Vagina (tissue), 2 donors: Measurements from ENCODE around the gene TRIM24. TPM values are rescaled to one million over a fixed set of nuclear protein-coding genes. Genes with fewer than 3 reads are reported as not detected.

Experiments used
- DNase-seq, 2 donors: peaks; one replicate each; pipeline ENCODE4 v3.0.0-alpha.2; 2017; ENCODE audit errors: extremely low spot score in 2 of 2
- H3K27ac ChIP-seq: fragments of 200-600 bp; sonication (generic); one replicate; pipeline ENCODE4 v1.5.1; 2019
- H3K27me3 ChIP-seq: fragments of 200-600 bp; sonication (generic); one replicate; pipeline ENCODE4 v1.5.1; 2019
- H3K36me3 ChIP-seq, 2 donors: fragments of 200-600 bp; sonication (generic); one replicate each; pipeline ENCODE4 v1.5.1; 2017 to 2019
- H3K4me1 ChIP-seq: fragments of 200-600 bp; sonication (generic); one replicate; pipeline ENCODE4 v1.5.1; 2019
- H3K4me3 ChIP-seq, 2 donors: fragments of 200-600 bp; sonication (generic); 1 replicate in 1 of 2; 2 replicates in 1 of 2; pipeline ENCODE4 v1.5.1; 2016 to 2019
- H3K9me3 ChIP-seq: fragments of 200-600 bp; sonication (generic); one replicate; pipeline ENCODE4 v1.5.1; 2019
- POLR2A ChIP-seq, 2 donors: fragments of 450-650 bp; IDR thresholded peaks; one replicate each; pipeline ENCODE4 v1.6.1; 2017; ENCODE audit warnings: antibody characterized with exemption in 2 of 2, mild to moderate bottlenecking in 2 of 2, moderate library complexity in 2 of 2
- POLR2AphosphoS5 ChIP-seq, 2 donors: sonication (generic); formaldehyde crosslinking; IDR thresholded peaks; one replicate each; pipeline ENCODE4 v1.9.0; 2017; ENCODE audit warnings: antibody characterized with exemption in 2 of 2, mild to moderate bottlenecking in 2 of 2, low read depth in 1 of 2; ENCODE audit not compliant: insufficient read depth in 1 of 2
- intact Hi-C: fragments of 100-400 bp; cut with DNase I; formaldehyde crosslinking; loops from one replicate; pipeline ENCODE4 v1.15.1; 2023
- total RNA-seq: library from RNA; depleted of rRNA; stranded (reverse); fragments of >200 nt; gene quantifications from one replicate; pipeline ENCODE4 v1.2.3, GENCODE V29; 2016
- TF ChIP-seq, protein P1 (sequence below), 3 experiments: fragments of 450-650 bp in 2 of 3; fragments of 200-600 bp in 1 of 3; sonication (generic) in 1 of 3; IDR thresholded peaks; one replicate each; pipeline ENCODE4 v1.5.1; 2017 to 2019; ENCODE audit warnings: antibody characterized with exemption in 3 of 3, mild to moderate bottlenecking in 2 of 3, moderate library complexity in 2 of 3

Gene TRIM24
- total RNA-seq, 1 donor from 2014 or later, result 12.5 TPM

DNA sequence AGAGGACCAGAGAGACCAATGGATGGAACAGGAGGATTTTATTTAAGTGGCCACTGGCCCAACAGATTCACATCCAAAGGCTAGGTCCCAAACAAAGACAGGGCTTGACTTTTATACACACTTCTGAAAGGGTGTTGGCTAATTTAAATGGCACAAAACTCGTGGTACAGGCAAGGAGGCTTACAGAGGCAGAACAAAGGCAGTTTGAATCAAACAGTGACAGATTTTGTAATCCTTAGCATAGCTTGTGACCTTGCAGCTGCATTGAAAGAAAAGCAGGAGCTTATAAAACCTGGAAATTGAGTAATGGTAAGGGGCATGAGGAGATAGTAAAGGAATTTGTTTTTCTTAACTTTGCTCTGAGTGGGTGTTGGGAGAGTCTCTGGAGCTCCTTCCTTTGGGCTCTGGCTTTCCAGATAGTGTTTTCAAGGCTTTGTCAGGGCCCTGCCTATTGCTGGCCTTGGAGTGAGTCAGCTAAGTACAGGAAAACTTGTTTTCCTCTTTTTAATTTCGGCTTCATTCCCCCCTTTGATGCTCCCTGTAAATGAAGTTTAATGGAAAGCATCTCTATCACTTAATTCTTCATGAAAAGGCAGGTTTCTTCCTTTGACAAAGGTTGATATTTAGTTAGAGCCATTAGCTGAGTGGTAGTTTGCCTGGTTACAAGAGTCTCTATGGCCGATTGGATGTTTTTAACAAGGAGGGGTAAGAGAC, 96.9 kb downstream of the TRIM24 start:
- Histone ChIP-seq H3K4me3 (no peak overlapping the region), H3K9me3 (peaks cover 24% of the 10 kb centered on the region), H3K4me1 (no peaks in the 10 kb centered on the region), H3K36me3 (peaks cover 0 to 98% of the 10 kb centered on the region in 2 donors), H3K27ac (no peak overlapping the region), H3K27me3 (no peaks in the 10 kb centered on the region)
- no peak for TF ChIP-seq POLR2A (IDR thresholded peaks at IDR 0.05)
- intact Hi-C loops, result no loop called here
- no peak for DNase-seq

DNA sequence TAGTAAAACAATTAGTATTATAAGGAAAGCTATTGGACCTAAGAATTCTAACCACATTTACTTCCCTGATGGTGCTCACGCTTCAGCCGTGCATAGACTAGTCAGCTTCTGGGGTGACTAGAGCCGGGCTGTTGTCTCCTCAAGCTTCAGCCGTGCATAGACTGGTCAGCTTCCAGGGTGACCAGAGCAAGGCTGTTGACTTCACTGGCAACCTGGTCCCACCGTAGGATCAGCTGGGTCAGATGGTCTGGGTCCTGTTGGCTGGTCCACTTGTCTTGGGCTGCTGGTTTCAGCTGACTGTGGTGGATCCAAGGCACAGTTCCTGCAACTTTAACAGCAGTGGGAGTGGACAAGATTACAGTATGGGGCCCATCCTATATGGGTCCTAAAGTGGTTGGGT, 99.4 kb downstream of the TRIM24 start:
- Histone ChIP-seq H3K9me3 (peaks cover 31% of the 10 kb centered on the region), H3K36me3 (peaks cover 0 to 98% of the 10 kb centered on the region in 2 donors)
- intact Hi-C loops, result no loop called here

DNA sequence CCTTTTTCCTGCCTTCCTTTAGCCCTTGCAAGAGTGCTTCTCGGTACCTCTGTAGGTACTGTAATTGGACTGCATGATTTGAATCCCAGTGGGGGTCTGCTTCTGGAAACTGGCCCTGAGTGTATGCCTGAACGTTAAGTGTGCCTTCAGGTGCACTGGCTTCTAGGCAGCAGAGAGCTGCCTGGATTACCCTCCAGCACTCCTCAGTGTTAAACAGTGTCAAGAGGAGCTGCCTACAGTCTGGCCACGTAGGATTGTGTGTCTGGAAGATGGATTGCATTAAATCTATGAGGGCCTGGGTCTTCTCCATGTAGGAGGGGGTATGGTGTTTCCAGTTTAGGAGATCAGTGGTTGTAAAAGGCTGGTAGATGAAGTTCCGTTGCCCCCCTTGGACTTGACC, 103.7 kb downstream of the TRIM24 start:
- H3K36me3 ChIP-seq, result peaks cover 0 to 95% of the 10 kb centered on the region in 2 donors
- no peaks in the 10 kb centered on the region for H3K27me3 ChIP-seq
- no peak overlapping the region for H3K4me3 ChIP-seq
- TF ChIP-seq, protein P1, sequence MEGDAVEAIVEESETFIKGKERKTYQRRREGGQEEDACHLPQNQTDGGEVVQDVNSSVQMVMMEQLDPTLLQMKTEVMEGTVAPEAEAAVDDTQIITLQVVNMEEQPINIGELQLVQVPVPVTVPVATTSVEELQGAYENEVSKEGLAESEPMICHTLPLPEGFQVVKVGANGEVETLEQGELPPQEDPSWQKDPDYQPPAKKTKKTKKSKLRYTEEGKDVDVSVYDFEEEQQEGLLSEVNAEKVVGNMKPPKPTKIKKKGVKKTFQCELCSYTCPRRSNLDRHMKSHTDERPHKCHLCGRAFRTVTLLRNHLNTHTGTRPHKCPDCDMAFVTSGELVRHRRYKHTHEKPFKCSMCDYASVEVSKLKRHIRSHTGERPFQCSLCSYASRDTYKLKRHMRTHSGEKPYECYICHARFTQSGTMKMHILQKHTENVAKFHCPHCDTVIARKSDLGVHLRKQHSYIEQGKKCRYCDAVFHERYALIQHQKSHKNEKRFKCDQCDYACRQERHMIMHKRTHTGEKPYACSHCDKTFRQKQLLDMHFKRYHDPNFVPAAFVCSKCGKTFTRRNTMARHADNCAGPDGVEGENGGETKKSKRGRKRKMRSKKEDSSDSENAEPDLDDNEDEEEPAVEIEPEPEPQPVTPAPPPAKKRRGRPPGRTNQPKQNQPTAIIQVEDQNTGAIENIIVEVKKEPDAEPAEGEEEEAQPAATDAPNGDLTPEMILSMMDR (IDR thresholded peaks at IDR 0.05), result no peak
- TF ChIP-seq POLR2AphosphoS5 (IDR thresholded peaks at IDR 0.05; ENCODE audit: insufficient read depth in 1 of 2, low read depth in 1 of 2) (no peak), POLR2A (IDR thresholded peaks at IDR 0.05) (no peak)
- H3K4me1 ChIP-seq, result no peaks in the 10 kb centered on the region
- intact Hi-C loops, result no loop called here
- no peak for DNase-seq
- H3K27ac ChIP-seq, result no peak overlapping the region
- H3K9me3 ChIP-seq, result peaks cover 23% of the 10 kb centered on the region

More for the DNA sequence above, 99.4 kb downstream of the TRIM24 start:
- Histone ChIP-seq H3K4me3 (no peak overlapping the region), H3K4me1 (no peaks in the 10 kb centered on the region), H3K27me3 (no peaks in the 10 kb centered on the region), H3K27ac (no peak overlapping the region)
- TF ChIP-seq POLR2A (IDR thresholded peaks at IDR 0.05) (no peak), POLR2AphosphoS5 (IDR thresholded peaks at IDR 0.05; ENCODE audit: insufficient read depth in 1 of 2, low read depth in 1 of 2) (no peak)
- TF ChIP-seq, protein P1 (IDR thresholded peaks at IDR 0.05), result no peak
- no peak for DNase-seq

DNA sequence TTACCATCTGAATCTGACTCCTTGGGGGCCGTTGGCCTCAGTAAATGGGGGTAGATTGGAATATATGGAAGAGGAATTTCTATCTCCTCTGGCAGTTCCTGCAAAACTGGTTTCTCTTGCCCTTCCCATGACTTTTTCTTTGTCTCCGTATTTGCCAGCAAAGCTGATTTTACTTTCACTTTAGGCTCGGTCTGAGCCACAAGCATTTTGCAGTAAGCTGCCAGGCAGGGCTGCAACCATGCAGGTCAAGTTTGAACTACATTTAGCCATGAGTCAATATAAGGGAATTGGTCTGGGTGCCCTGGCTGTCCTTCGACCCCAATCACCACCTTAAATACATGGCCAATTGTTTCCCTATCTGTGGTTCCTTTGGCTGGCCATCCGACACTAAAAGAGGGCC, 104.3 kb downstream of the TRIM24 start:
- H3K27me3 ChIP-seq, result no peaks in the 10 kb centered on the region
- intact Hi-C loops, result no loop called here
- TF ChIP-seq POLR2AphosphoS5 (IDR thresholded peaks at IDR 0.05; ENCODE audit: insufficient read depth in 1 of 2, low read depth in 1 of 2), result no peak
- TF ChIP-seq POLR2A (IDR thresholded peaks at IDR 0.05), result no peak
- TF ChIP-seq, protein P1 (IDR thresholded peaks at IDR 0.05), result no peak
- H3K4me3 ChIP-seq, result no peak overlapping the region
- no peak overlapping the region for H3K27ac ChIP-seq
- peaks cover 0 to 95% of the 10 kb centered on the region in 2 donors for H3K36me3 ChIP-seq
- DNase-seq, result no peak
- no peaks in the 10 kb centered on the region for H3K4me1 ChIP-seq
- peaks cover 23% of the 10 kb centered on the region for H3K9me3 ChIP-seq

DNA sequence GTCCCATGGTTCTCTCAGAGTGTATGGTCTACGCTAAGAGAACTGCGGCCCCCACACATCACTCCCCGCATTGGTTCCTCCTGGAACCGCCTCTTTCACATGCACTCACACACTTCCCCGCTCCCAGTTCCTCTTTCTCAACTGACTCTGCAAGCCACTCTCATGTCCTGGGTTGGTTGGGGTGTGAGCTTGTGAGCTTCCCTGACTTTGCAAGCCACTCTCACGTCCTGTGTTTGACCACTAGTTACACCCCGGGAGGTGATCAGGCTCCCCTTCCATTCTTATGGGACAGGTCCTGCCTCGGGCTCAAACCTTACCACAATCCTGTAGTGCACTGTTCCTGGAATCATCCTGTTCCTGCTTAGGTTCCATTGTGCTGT, 105.0 kb downstream of the TRIM24 start:
- no peak for DNase-seq
- Histone ChIP-seq H3K9me3 (peaks cover 23% of the 10 kb centered on the region), H3K36me3 (peaks cover 0 to 95% of the 10 kb centered on the region in 2 donors), H3K4me3 (no peak overlapping the region), H3K27me3 (no peaks in the 10 kb centered on the region), H3K4me1 (no peaks in the 10 kb centered on the region), H3K27ac (no peak overlapping the region)
- intact Hi-C loops, result no loop called here
- TF ChIP-seq POLR2AphosphoS5 (IDR thresholded peaks at IDR 0.05; ENCODE audit: insufficient read depth in 1 of 2, low read depth in 1 of 2), result no peak
- TF ChIP-seq, protein P1 (IDR thresholded peaks at IDR 0.05), result no peak
- TF ChIP-seq POLR2A (IDR thresholded peaks at IDR 0.05), result no peak
